Peyer's patch (tissue), 4 donors: ENCODE measurements around the gene KLHL33.

Source experiments
- POLR2A ChIP-seq, 2 donors: fragments of 450-650 bp; IDR thresholded peaks; one replicate each; pipeline ENCODE4 v1.5.1; 2017; ENCODE audit warnings: antibody characterized with exemption in 2 of 2, mild to moderate bottlenecking in 2 of 2, moderate library complexity in 2 of 2
- TF ChIP-seq, protein P1 (sequence below), 6 experiments: fragments of 450-650 bp in 4 of 6; fragments of 200-600 bp in 2 of 6; sonication (generic) in 1 of 6; IDR thresholded peaks; one replicate each; pipeline ENCODE4 v1.5.1; 2017 to 2019; ENCODE audit warnings: antibody characterized with exemption in 6 of 6, mild to moderate bottlenecking in 3 of 6, moderate library complexity in 1 of 6

GRCh38 chr14:20383032-20383431 is 52.9 kb downstream of the KLHL33 start:
- no peak for TF ChIP-seq POLR2A (IDR thresholded peaks at IDR 0.05)
- TF ChIP-seq, protein P1, sequence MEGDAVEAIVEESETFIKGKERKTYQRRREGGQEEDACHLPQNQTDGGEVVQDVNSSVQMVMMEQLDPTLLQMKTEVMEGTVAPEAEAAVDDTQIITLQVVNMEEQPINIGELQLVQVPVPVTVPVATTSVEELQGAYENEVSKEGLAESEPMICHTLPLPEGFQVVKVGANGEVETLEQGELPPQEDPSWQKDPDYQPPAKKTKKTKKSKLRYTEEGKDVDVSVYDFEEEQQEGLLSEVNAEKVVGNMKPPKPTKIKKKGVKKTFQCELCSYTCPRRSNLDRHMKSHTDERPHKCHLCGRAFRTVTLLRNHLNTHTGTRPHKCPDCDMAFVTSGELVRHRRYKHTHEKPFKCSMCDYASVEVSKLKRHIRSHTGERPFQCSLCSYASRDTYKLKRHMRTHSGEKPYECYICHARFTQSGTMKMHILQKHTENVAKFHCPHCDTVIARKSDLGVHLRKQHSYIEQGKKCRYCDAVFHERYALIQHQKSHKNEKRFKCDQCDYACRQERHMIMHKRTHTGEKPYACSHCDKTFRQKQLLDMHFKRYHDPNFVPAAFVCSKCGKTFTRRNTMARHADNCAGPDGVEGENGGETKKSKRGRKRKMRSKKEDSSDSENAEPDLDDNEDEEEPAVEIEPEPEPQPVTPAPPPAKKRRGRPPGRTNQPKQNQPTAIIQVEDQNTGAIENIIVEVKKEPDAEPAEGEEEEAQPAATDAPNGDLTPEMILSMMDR (IDR thresholded peaks at IDR 0.05): no peak
